B cell (primary cell): ENCODE data around the gene PCYOX1L. TPM values are rescaled to one million over a fixed set of nuclear protein-coding genes. Genes with fewer than 3 reads are reported as not detected.

Experiments
- ATAC-seq: fragments of 200-7000 bp; cut with Tn5 transposase; one replicate; pipeline ENCODE4 v1.10.0; 2021; ENCODE audit warnings: low read depth, mild to moderate bottlenecking, moderate number of reproducible peaks, moderate library complexity
- CTCF ChIA-PET: fragments of 350-600 bp; sonication (Branson Sonifier 250); formaldehyde crosslinking; loops from one replicate; lab custom pipeline; 2021; ENCODE audit warnings: antibody characterized with exemption, inconsistent platforms; lab: Charles Lee
- POLR2A ChIA-PET: fragments of 350-600 bp; sonication (Branson Sonifier 250); formaldehyde crosslinking; loops from one replicate; lab custom pipeline; 2021; ENCODE audit warnings: antibody characterized with exemption; lab: Charles Lee
- DNase-seq: peaks from one replicate; pipeline ENCODE4 v3.0.0; 2013
- H2AFZ ChIP-seq: 2 replicates; pipeline ENCODE4 v1.6.1; 2012; ENCODE audit warnings: mild to moderate bottlenecking, low read depth, low read length; ENCODE audit not compliant: insufficient read depth, poor library complexity, severe bottlenecking
- H3K27ac ChIP-seq, 2 donors: 1 replicate in 1 of 2; 2 replicates in 1 of 2; pipeline ENCODE4 v1.5.1; 2012 to 2013; ENCODE audit warnings: low read length in 2 of 2, mild to moderate bottlenecking in 2 of 2, moderate library complexity in 1 of 2
- H3K27me3 ChIP-seq, 4 experiments: fragments of 200-600 bp in 1 of 4; sonication (generic) in 1 of 4; replicated peaks in 1 of 4; 1 replicate in 2 of 4; 2 replicates in 2 of 4; pipeline versions ENCODE4 v1.6.1 to v1.7.0; 2013 to 2016; ENCODE audit warnings: low read length in 3 of 4, mild to moderate bottlenecking in 2 of 4, mixed read lengths in 1 of 4, moderate library complexity in 1 of 4; ENCODE audit not compliant: insufficient read depth in 4 of 4, control insufficient read depth in 3 of 4; ENCODE audit errors: control extremely low read depth in 1 of 4
- H3K36me3 ChIP-seq, 2 experiments: replicated peaks in 1 of 2; 1 replicate in 1 of 2; 2 replicates in 1 of 2; pipeline versions ENCODE4 v1.6.1 to v1.7.1; 2013; ENCODE audit warnings: low read length in 1 of 2; ENCODE audit not compliant: insufficient read depth in 2 of 2, control insufficient read depth in 1 of 2; ENCODE audit errors: control extremely low read depth in 1 of 2, extremely low read depth in 1 of 2
- H3K4me1 ChIP-seq, 2 donors: fragments of 200-600 bp in 1 of 2; sonication (generic) in 1 of 2; 1 replicate in 1 of 2; 2 replicates in 1 of 2; pipeline versions ENCODE4 v1.5.1 to v1.6.1; 2013 to 2017; ENCODE audit warnings: low read length in 2 of 2; ENCODE audit not compliant: control insufficient read depth in 2 of 2, insufficient read depth in 2 of 2
- H3K4me2 ChIP-seq: replicated peaks from 2 replicates; pipeline ENCODE3; 2012; ENCODE audit warnings: mild to moderate bottlenecking, low read depth, low read length; ENCODE audit not compliant: poor library complexity, severe bottlenecking
- H3K4me3 ChIP-seq, 5 experiments: fragments of 200-600 bp in 1 of 5; sonication (generic) in 1 of 5; 1 replicate in 3 of 5; 2 replicates in 2 of 5; pipeline versions ENCODE4 v1.5.1 to v1.7.0; 2011 to 2016; ENCODE audit warnings: low read length in 4 of 5, mild to moderate bottlenecking in 4 of 5, low read depth in 2 of 5, control low read depth in 1 of 5, moderate library complexity in 1 of 5; ENCODE audit not compliant: insufficient read depth in 1 of 5; ENCODE audit errors: control extremely low read depth in 1 of 5, extremely low read depth in 1 of 5
- H3K79me2 ChIP-seq: fragments of 200-600 bp; sonication (generic); one replicate; pipeline ENCODE4 v1.6.0; 2016; ENCODE audit warnings: low read length; ENCODE audit not compliant: control insufficient read depth, insufficient read depth
- H3K9ac ChIP-seq: fragments of 200-600 bp; sonication (generic); 2 replicates; pipeline ENCODE4 v1.6.1; 2017; ENCODE audit warnings: mild to moderate bottlenecking, low read length, moderate library complexity
- H3K9me3 ChIP-seq, 3 donors: one replicate each; pipeline versions ENCODE4 v1.6.1 to v1.7.1; 2013; ENCODE audit warnings: low read length in 2 of 3; ENCODE audit not compliant: control insufficient read depth in 2 of 3, insufficient read depth in 1 of 3; ENCODE audit errors: control extremely low read depth in 1 of 3
- H4K20me1 ChIP-seq: 2 replicates; pipeline ENCODE4 v1.6.0; 2012; ENCODE audit warnings: mild to moderate bottlenecking, low read length; ENCODE audit not compliant: insufficient read depth, control insufficient read depth, poor library complexity, severe bottlenecking
- H3K27ac Mint-ChIP-seq: one replicate; pipeline ENCODE4 v1.8.0; 2021; ENCODE audit warnings: mixed read lengths
- H3K27me3 Mint-ChIP-seq: one replicate; pipeline ENCODE4 v1.8.0; 2021; ENCODE audit warnings: mixed read lengths
- H3K4me1 Mint-ChIP-seq: one replicate; pipeline ENCODE4 v1.8.0; 2021; ENCODE audit warnings: mixed read lengths
- H3K4me3 Mint-ChIP-seq: one replicate; pipeline ENCODE4 v1.8.0; 2021; ENCODE audit warnings: mixed read lengths
- H3K9me3 Mint-ChIP-seq: one replicate; pipeline ENCODE4 v1.8.0; 2022; ENCODE audit warnings: mixed read lengths; ENCODE audit not compliant: insufficient read depth
- EZH2 ChIP-seq: IDR thresholded peaks from 2 replicates; pipeline ENCODE4 v1.6.1; 2012; ENCODE audit warnings: borderline replicate concordance, low read depth, mild to moderate bottlenecking, moderate library complexity, low read length; ENCODE audit not compliant: insufficient read depth, poor library complexity, severe bottlenecking
- WGBS: methylation state at CpG from one replicate; pipeline ENCODE4 v1.1.5; 2013; ENCODE audit warnings: missing lambda C conversion rate; ENCODE audit not compliant: insufficient coverage; 5-methylcytosine and 5-hydroxymethylcytosine counted together
- intact Hi-C: fragments of 100-400 bp; cut with micrococcal nuclease; formaldehyde crosslinking; loops from one replicate; pipeline ENCODE4 v1.10.0; 2022
- polyA plus RNA-seq: library from polyadenylated mRNA; depleted of rRNA; stranded (reverse); fragments of >200 nt; gene quantifications from 2 replicates; pipeline ENCODE4 v1.2.3, GENCODE V29; 2012
- total RNA-seq, 2 donors: library from RNA; stranded (reverse); fragments of 120-200 nt in 1 of 2; gene quantifications; 1 replicate in 1 of 2; 2 replicates in 1 of 2; pipeline versions ENCODE4 v1.2.3 to v1.2.4, GENCODE V29; 2013 to 2022
- TF ChIP-seq, protein P1 (sequence below): fragments of 200-600 bp; IDR thresholded peaks from one replicate; pipeline ENCODE4 v1.8.0; 2022; ENCODE audit warnings: antibody characterized with exemption, mild to moderate bottlenecking

Gene PCYOX1L
- total and polyA plus RNA-seq, 2 donors (not counting 1 experiment from before 2014, with no cell fraction given): 11.7 to 19.4 TPM

- POLR2A ChIA-PET: no interaction called here
- Histone ChIP-seq H3K9me3 (peaks cover 0 to 2% (median 0%) of the 10 kb centered on the region in 3 donors), H3K27me3 (peaks cover 0 to 2% (median 0%) of the 10 kb centered on the region in 4 experiments), H3K27ac (no peak overlapping the region), H3K36me3 (no peaks in the 10 kb centered on the region), H2AFZ (no peak overlapping the region), H4K20me1 (no peaks in the 10 kb centered on the region), H3K4me1 (no peaks in the 10 kb centered on the region), H3K4me3 (no peak overlapping the region), H3K9ac (no peak overlapping the region), H3K79me2 (no peaks in the 10 kb centered on the region), H3K4me2 (no peak overlapping the region)
- intact Hi-C loops: no loop called here
- Mint-ChIP-seq H3K4me1 (no peaks in the 10 kb centered on the region), H3K4me3 (no peak overlapping the region), H3K27me3 (peaks cover 17% of the 10 kb centered on the region), H3K27ac (no peak overlapping the region), H3K9me3 (no peaks in the 10 kb centered on the region)
- DNase-seq (no peak), ATAC-seq (no peak)
- CTCF ChIA-PET: no interaction called here
- TF ChIP-seq EZH2: no peak
- TF ChIP-seq, protein P1, sequence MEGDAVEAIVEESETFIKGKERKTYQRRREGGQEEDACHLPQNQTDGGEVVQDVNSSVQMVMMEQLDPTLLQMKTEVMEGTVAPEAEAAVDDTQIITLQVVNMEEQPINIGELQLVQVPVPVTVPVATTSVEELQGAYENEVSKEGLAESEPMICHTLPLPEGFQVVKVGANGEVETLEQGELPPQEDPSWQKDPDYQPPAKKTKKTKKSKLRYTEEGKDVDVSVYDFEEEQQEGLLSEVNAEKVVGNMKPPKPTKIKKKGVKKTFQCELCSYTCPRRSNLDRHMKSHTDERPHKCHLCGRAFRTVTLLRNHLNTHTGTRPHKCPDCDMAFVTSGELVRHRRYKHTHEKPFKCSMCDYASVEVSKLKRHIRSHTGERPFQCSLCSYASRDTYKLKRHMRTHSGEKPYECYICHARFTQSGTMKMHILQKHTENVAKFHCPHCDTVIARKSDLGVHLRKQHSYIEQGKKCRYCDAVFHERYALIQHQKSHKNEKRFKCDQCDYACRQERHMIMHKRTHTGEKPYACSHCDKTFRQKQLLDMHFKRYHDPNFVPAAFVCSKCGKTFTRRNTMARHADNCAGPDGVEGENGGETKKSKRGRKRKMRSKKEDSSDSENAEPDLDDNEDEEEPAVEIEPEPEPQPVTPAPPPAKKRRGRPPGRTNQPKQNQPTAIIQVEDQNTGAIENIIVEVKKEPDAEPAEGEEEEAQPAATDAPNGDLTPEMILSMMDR: no peak
Observed at GRCh38 chr5:149399775-149400174, 41.9 kb downstream of the PCYOX1L start.

GRCh38 chr5:149400304-149400703 is 42.5 kb downstream of the PCYOX1L start:
- Histone ChIP-seq H3K27ac (no peak overlapping the region), H3K36me3 (no peaks in the 10 kb centered on the region), H3K4me2 (no peak overlapping the region), H3K9ac (no peak overlapping the region), H3K27me3 (peaks cover 0 to 2% (median 0%) of the 10 kb centered on the region in 4 experiments), H3K4me1 (no peaks in the 10 kb centered on the region), H3K9me3 (peaks cover 0 to 2% (median 0%) of the 10 kb centered on the region in 3 donors), H3K79me2 (no peaks in the 10 kb centered on the region), H3K4me3 (no peak overlapping the region), H2AFZ (no peak overlapping the region), H4K20me1 (no peaks in the 10 kb centered on the region)
- WGBS: 96% methylated on average over 5 of the region's 6 CpGs
- Mint-ChIP-seq H3K27ac (no peak overlapping the region), H3K4me3 (no peak overlapping the region), H3K9me3 (no peaks in the 10 kb centered on the region), H3K4me1 (no peaks in the 10 kb centered on the region), H3K27me3 (peaks cover 17% of the 10 kb centered on the region)
- intact Hi-C loops: no loop called here
- no peak for TF ChIP-seq EZH2
- TF ChIP-seq, protein P1: no peak
- ChIA-PET CTCF (no interaction called here), POLR2A (no interaction called here)
- DNase-seq (no peak), ATAC-seq (no peak)
